Measurements from ENCODE around the gene ELMO1.

DNA sequence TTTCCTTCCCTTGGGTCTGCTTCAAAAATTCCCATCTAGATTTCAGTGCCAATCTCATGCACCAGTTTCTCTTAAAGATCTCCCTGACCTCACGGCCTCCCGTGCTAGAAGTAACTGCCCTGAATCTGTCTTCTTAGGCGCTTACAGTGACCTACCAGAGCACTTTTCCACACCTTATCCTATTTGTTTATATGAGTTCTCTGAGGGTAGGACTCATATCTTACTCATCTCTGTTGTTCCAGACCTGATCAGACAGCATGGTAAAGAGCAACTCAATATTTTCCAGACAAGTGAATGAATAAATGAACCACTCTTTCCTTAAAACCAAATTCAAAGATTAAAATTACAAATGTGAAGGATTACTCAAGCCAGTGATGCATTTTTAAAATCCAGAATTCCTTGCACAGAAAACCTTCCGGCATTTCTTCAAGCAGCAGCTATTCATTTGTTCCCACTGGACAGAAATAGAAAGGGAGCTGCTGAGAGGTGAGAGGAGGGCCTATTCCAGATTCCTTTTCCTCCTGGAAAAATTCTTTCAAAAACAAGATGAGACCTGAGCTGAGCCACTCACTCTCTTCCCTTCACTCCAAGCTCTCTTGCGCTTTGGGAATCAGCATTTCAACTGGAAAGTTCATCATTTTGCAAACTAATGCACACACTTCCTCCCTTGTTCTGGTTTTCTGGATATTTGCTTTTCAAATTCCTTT is 94.6 kb downstream of the ELMO1 start:
- TF ChIP-seq, protein P1, sequence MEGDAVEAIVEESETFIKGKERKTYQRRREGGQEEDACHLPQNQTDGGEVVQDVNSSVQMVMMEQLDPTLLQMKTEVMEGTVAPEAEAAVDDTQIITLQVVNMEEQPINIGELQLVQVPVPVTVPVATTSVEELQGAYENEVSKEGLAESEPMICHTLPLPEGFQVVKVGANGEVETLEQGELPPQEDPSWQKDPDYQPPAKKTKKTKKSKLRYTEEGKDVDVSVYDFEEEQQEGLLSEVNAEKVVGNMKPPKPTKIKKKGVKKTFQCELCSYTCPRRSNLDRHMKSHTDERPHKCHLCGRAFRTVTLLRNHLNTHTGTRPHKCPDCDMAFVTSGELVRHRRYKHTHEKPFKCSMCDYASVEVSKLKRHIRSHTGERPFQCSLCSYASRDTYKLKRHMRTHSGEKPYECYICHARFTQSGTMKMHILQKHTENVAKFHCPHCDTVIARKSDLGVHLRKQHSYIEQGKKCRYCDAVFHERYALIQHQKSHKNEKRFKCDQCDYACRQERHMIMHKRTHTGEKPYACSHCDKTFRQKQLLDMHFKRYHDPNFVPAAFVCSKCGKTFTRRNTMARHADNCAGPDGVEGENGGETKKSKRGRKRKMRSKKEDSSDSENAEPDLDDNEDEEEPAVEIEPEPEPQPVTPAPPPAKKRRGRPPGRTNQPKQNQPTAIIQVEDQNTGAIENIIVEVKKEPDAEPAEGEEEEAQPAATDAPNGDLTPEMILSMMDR (IDR thresholded peaks at IDR 0.05), result no peak
- TF ChIP-seq POLR2A (IDR thresholded peaks at IDR 0.05), result no peak

Measured in heart left ventricle (tissue), 13 donors.